Kidney capillary endothelial cell (primary cell): ENCODE data around the gene TBC1D3D.
"Not testable (repeated sequence)": the region's sequence is repeated elsewhere in the genome, so short reads cannot be mapped to it uniquely, and the experiment has no call there.

Source experiments
- DNase-seq: peaks from one replicate; pipeline ENCODE4 v3.0.0-alpha.2; 2018; ENCODE audit warnings: low spot score

Gene TBC1D3D

DNA sequence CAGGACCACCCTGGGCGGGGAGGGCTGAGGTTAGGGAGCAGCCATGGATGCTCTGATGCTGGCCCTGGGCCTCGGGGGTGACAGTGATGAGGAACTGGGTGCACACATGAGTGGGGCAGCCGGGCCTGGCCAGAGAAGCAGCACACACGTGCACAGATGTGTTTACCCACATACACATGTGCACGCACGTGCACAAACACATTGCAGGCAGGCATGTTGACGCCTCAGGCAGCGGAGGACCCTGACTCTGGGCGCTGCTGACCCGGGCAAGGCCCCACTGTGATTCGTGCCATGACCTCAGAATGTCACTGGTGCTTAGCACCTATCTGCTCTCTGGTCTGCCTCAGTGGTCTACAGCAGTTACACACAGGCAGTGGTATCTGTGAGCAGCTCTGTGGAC lies at the start of gene TBC1D3D:
TBC1D3D (plus strand) TSS at position 301 of the 400 bp plus-strand sequence. CDS start 1,585 bp downstream, outside the sequence.
- DNase-seq, result not testable (repeated sequence)

DNA sequence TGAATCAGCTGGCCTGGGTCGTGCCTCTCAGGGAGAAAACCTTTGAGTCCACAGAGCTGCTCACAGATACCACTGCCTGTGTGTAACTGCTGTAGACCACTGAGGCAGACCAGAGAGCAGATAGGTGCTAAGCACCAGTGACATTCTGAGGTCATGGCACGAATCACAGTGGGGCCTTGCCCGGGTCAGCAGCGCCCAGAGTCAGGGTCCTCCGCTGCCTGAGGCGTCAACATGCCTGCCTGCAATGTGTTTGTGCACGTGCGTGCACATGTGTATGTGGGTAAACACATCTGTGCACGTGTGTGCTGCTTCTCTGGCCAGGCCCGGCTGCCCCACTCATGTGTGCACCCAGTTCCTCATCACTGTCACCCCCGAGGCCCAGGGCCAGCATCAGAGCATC lies 14.8 kb upstream of the TBC1D3D start, which contains the start of gene TBC1D3L:
TBC1D3L (minus strand) TSS at position 101 of the 400 bp plus-strand sequence. CDS start 1,540 bp downstream, outside the sequence.
- not testable (repeated sequence) for DNase-seq
